Upper lobe of left lung (tissue), 4 donors: Measurements from ENCODE around the gene GLIS1.

ENCODE experiments used
- POLR2A ChIP-seq, 4 donors: fragments of 450-650 bp; IDR thresholded peaks; one replicate each; pipeline ENCODE4 v1.5.1; 2016 to 2017; ENCODE audit warnings: antibody characterized with exemption in 4 of 4, mild to moderate bottlenecking in 2 of 4
- POLR2AphosphoS5 ChIP-seq, 2 donors: sonication (generic); formaldehyde crosslinking; IDR thresholded peaks; one replicate each; pipeline ENCODE4 v1.5.1; 2017; ENCODE audit warnings: antibody characterized with exemption in 2 of 2

DNA sequence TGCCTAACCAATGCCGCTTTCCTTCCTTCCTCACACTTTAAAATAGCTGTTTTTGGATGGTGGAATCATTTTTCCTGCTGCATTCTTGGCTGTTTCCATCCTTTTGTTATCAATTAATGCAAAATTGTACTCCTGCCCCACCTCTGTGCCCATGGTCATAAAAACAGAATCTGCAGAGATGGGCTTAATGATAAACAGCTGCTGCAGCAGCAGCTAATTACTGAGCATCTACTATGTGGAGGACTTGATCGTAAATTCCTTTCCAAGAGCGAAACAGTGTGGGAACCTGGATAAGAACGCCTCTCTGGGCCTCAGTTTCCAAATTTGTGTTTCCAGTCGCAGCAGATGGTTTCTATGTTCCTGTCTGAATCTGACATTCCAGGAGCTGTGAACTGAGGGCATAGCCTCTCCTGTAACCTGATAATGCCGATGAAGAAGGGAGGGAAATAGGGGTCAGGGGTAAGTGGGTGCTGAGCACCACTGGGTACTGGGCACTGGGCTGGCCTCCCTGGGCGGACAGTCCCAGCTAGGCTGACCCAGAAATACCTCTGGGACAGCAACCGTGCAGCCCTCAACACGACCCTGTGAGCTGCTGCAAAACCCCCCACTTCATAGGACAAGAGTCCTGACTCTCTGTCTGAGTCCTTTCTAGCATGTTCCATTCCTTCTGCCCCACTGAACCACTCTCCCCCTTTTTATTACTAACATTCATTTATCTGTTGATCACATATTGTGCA is 158.1 kb downstream of the GLIS1 start:
- TF ChIP-seq POLR2AphosphoS5 (IDR thresholded peaks at IDR 0.05) (no peak), POLR2A (IDR thresholded peaks at IDR 0.05) (no peak)
